ENCODE results near the gene SYTL3.
"Not testable (repeated sequence)": the region's sequence is repeated elsewhere in the genome, so short reads cannot be mapped to it uniquely, and the experiment has no call there.

The SYTL3 gene

DNA sequence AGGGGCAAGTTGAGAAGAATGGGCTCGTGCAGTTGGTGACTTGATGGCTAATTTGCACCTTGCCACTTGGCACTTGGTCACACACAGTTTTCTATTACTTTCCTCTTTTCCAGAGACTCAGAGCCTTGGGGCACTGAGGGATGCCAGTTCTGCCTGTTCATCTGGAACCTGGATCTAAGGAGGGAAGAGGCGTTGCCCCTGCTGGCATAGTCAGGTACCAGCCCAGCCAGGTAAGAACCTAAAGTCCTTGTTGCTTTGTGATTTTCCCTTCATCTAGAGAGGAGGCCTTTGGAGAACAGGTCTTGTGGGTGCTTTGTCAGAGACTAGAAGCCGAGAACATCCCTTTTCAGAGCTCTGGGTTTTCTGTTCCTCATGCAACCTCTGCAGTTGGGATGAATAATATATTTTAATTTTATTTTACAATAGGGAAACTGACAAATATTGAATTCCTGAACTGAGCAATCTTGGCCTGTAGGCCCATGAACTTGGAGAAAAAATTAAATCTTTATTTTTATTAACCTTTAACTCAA, 11.4 kb downstream of the SYTL3 start:
- no peak for DNase-seq (ENCODE audit: low read depth in 4 of 4, low spot score in 1 of 4)

DNA sequence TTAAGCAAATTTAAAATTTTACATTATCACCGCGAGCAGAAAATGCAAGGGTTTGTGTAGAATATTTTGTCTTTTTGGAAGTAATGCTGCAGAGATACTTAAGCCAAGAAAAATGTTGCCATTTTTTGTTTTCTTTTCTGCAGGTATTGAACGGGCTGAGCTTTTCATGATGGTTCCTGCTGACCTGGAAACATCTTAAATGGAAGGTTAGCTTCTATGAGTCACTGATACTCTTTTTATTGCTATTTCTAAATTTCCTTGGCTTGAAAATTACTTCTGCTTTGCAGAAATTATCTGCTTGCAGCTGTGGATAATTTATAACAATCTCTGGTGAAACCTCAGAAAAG, 12.7 kb downstream of the SYTL3 start:
- no peak for DNase-seq (ENCODE audit: low read depth in 4 of 4, low spot score in 1 of 4)

DNA sequence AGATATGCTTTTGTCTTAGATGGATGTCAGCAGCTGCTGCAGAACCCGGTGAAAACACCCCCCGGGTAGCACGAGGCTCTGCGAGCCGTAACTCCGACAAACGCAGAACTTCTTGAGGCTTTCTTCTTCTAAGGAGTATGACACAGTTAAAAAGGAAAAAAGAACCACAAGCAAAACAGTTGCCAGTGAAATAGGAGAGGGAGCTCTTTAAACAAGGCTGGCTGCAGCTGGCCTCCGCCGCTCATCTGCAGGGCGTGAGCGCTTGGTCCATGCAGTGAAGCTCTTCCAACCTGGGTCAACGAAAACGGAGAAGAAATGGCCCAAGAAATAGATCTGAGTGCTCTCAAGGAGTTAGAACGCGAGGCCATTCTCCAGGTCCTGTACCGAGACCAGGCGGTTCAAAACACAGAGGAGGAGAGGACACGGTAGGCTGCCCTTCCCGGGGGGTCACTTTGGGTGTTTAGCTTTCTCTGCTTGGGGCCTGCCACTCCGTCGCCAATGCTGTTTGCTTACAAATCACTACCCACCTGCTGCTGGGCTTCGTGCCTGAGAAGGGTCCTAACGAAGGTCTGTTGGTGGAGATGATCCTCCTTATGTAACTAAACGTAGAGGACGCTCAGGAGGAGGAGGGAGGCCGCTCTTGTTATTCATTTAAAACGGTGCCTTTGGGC, 13.2 kb downstream of the SYTL3 start:
- no peak for DNase-seq (ENCODE audit: low read depth in 4 of 4, low spot score in 1 of 4)

DNA sequence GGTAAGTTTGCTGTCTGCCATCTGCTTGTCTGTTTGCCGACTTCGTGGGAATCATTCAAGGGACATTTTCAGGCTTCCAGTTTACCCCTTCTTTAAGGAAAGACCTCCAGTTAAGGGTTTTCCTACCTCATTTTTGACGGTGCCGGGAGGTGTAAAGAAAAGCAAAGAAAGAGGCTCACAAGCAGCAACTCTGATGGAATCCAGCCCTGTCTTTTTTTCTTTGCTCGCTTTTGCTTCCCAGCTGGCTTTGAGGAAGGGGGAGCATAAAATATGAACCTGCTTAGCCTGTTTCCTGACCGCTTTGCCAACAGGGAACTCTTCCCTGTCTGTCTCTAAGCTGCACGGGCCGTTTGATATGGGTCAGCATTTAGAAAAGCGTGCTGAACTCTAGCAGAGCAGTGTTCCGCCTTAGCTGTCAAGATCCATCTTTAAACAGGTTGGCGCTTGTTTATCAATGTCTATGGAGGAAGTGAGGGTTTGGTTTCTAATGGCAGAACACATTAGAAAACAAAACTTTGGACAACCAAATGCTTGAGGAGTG, 13.8 kb downstream of the SYTL3 start:
- no peak for DNase-seq (ENCODE audit: low read depth in 4 of 4, low spot score in 1 of 4)

DNA sequence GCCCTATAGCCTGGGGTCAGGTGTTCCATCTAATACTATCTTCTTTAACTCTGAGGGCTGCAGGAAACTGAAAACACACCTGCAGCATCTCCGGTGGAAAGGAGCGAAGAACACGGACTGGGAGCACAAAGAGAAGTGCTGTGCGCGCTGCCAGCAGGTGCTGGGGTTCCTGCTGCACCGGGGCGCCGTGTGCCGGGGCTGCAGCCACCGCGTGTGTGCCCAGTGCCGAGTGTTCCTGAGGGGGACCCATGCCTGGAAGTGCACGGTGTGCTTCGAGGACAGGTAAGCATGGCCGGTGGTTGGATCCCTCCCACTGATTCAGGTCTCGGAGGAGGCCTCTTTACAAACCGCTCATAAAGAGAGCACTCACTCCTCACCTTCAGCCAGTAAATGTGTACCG, 15.5 kb downstream of the SYTL3 start:
- no peak for DNase-seq (ENCODE audit: low read depth in 4 of 4, low spot score in 1 of 4)

DNA sequence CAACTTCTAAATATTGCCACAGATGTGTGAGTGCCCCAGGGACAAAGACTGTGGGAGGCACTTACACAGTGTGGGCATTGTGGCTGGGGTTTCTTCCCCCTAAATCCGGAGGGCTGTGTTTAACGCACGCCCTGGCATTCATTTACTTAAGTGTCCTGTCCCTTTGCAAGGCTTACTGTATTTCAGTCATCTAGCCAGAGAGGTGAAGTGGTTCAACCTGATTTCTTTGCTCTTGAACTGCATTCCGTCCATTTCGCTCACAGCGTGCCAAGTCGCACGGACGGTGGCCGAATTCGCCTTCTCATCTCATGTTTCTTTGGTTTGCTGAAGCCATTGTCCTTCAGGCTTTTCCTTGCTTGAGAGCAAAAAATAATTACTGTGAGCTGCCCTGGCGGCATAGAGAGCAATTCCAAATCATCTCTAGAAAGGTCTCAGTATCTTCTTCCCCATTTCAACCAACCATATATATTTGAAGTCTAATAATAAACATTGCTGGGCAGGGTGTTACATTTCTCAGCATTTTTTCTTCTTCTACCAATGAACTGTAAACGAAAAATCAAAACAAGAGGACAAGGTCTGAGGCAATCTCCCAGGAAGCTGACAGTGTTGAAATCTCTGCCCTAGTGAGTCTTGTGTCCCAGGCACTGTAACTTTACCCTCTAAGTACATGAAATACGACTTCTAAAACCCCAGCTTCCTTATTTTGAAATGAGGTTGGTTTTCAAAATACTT, 16.9 kb downstream of the SYTL3 start:
- DNase-seq (ENCODE audit: low read depth in 4 of 4, low spot score in 1 of 4): no peak

DNA sequence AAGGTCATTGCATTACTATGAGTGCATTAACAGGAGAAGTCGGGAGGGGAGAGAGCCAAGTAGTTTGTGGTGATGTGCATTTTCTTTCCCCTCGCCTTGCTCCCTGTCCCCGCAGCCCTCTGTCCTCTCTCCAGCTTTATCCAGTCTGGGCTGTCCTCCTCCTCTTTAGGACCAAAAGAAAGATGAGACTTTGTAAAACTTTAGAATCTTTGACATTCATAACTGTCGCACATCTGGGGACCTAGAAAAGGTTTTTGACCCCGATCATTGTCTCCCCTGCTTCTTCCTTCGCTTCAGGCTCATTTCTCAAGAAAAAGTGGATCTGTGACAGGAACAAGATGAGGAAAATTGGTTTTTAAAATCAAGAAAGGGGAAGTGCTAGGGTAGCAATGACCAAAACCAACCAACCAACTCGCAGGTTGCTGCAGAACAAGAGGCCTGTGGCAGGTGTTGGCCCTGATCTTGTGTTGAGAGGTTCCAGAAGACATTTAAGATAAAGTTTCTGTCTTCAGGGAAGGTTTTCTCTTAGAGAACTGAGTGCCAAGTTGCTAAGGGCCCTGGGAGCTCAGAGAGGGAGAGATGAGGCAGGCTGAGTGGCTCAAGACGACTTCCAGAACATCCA, 17.6 kb downstream of the SYTL3 start:
- no peak for DNase-seq (ENCODE audit: low read depth in 4 of 4, low spot score in 1 of 4)

DNA sequence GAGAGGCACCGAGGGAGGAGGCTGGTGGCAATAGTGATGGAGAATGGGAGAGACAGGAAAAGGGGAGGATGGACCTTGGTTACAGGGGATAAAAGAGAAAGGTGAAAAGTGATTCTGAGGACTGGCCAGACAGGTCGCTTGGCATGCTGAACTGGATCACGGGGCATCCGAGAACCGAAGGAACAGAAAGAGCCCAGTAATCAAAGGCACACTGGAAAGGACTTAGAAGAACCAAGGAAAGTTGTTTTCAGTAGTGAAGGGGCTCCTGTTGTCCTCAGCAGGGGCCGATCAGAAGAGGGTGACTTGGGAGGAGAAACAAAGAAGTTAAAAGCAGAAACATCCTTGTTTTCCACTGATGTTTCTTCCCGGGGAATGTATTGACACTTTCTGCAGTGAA, 18.9 kb downstream of the SYTL3 start:
- no peak for DNase-seq (ENCODE audit: low read depth in 4 of 4, low spot score in 1 of 4)

DNA sequence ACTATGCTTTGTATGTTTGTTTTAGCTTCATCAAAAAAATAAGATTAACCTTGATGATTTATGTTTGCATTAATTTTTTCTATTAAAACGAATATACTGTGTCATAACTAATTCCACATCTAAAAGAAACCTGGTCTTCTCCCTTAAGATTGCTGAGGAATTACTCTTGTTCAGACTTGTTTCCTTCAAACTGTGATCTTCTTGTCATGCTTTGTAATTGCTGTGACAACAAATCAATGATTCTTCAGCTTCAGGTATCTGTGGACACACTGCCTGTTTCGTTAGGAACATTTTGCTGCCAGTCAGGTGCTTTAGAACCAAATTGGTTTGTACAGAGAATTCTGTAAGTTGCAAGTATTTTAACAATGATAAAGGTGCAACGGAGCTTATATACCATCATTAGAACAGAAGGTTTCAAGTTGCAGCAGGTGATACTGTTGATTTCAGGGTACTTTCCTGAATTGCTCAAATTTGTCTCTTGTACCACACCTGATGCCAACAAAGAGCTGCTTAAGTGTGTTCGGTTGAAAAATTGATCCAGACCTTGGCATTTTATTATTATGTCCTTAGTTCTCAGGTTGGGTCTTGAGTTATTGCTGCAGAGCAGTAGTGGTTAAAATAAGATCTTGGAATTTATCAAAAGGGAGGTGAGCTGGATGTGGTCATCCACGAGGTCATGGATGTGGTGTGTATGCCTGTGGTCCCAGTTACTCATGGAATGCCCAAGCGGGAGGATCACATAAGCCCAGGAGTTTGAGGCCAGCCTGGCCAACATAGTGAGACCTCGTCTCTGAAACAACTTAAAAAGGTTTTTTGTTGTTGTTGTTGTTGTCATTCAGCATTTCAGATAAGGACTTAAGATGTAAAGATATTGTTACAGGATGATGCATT, 19.5 kb downstream of the SYTL3 start:
- DNase-seq (ENCODE audit: low read depth in 4 of 4, low spot score in 1 of 4): no peak

DNA sequence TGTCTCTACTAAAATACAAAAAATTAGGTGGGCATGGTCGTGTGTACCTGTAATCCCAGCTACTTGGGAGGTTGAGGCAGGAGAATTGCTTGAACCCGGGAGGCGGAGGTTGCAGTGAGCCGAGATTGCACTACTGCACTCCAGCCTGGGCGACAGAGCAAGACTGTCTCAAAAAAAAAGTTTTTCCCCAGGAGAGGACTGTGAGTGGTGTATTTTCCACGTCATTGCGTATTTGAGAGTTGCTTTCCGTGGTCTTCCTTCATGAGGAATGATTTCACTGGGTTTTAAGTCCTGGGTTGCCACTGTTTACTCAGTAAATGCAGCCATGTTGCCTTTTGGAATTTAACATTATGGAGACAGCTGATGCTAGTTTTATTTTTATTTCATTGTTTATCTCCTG, 22.3 kb downstream of the SYTL3 start:
- not testable (repeated sequence) for DNase-seq (ENCODE audit: low read depth in 4 of 4, low spot score in 1 of 4)

DNA sequence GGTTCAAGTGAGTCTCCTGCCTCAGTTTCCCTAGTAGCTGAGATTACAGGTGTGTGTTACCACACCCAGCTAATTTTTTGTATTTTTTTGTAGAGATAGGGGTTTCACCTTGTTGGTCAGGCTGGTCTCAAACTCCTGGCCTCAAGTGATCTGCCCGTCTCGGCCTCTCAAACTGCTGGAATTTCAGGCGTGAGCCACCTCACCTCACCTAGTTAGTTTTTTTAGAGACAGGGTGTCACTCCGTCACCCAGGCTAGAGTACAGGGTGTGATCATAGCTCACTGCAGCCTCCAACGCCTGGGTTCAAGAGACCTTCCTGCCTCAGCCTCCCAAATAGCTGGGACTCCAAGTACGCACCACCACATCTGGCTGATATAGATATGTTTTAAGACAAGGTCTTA, 22.9 kb downstream of the SYTL3 start:
- DNase-seq (ENCODE audit: low read depth in 4 of 4, low spot score in 1 of 4): no peak

DNA sequence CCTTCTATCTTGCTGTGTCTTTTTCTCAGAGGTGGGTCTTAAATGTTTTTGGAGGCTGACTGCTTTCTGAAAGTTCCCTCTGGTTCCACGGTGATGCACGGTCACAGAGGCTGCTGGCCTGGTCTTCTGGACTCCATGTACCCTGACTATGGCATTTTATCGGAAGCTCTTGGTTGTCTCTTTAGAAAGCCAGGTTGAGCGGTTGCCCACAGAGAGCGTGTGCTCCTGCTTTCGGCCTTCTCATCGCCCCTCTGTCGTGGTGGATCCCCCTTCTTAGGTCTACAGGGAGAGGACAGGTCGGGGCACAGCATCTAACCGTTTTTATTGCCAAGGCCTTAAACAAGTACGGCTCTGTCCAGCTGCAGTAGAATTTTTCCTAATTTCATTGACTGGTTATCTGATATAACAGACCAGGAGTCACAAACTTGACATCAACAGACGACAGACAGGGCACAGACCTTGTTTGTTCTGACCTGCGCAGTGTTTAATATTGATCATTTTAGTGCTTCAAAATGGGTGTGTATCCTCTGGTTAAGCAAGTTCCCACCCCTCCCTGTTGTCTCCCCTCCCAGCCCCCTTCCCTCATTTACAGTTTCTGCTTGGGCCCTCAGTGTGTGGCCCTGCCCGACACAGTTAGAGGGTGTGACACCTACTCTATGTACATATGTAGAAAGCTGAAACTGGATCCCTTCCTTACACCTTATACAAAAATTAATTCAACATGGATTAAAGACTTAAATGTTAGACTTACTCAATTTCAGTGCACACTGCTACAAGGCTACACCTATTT, 24.7 kb downstream of the SYTL3 start:
- DNase-seq (ENCODE audit: low read depth in 4 of 4, low spot score in 1 of 4): no peak

DNA sequence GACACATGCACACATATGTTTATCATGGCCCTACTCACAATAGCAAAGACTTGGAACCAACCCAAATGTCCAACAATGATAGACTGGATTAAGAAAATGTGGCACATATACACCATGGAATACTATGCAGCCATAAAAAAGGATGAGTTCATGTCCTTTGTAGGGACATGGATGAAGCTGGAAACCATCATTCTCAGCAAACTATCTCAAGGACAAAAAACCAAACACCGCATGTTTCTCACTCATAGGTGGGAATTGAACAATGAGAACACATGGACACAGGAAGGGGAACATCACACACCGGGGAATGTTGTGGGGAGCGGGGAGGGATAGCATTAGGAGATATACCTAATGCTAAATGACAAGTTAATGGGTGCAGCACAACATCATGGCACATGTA, 27.2 kb downstream of the SYTL3 start:
- DNase-seq (ENCODE audit: low read depth in 4 of 4, low spot score in 1 of 4): not testable (repeated sequence)

DNA sequence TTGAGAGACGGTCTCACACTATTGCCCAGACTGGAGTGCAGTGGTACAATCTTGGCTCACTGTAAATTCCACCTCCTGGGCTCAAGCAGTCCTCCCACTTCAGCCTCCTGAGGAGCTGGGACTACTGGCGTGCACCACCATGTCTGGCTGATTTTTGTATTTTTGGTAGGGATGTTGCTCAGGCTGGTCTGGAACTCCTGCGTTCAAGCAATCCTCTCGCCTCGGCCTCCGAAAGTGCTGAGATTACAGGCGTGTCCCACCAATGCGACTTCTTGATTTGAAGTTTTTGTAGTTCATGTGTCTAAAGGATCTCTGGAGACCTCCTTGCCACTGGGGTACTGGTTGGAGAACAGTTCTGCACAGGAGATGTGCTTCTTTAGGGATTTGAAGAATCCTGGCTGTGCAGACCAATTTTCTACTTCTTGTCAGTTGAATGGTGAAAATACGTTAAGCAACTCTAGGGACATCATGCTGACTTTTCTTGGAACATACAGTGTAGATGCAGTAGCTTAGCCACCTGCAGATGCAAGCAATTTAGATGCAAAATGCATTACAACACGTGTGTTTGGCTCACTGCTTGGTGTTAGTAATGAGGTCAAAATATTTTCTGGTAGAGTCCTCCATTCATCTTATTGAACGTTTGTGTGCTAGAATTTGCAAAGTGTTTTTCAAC, 28.2 kb downstream of the SYTL3 start:
- no peak for DNase-seq (ENCODE audit: low read depth in 4 of 4, low spot score in 1 of 4)

DNA sequence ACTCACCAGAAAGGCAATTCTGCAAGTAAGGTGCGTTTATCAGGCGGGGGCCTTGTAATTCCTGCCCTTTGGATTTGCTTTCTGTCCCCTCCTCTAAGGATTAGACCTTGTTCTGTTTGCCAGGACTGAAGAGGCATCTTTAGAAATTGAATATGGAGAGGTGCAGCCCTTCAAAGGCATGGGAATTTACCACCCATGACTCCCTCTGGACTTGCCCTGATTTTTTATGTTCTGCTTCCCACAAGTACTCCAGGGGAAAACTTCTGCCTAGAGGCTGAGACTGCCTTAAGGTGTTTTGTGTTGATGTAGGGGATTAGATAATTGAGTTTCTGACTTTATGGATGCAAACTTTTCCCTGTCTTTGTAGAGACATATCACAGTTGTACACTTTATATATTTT, 30.2 kb downstream of the SYTL3 start:
- DNase-seq (ENCODE audit: low read depth in 4 of 4, low spot score in 1 of 4): no peak

DNA sequence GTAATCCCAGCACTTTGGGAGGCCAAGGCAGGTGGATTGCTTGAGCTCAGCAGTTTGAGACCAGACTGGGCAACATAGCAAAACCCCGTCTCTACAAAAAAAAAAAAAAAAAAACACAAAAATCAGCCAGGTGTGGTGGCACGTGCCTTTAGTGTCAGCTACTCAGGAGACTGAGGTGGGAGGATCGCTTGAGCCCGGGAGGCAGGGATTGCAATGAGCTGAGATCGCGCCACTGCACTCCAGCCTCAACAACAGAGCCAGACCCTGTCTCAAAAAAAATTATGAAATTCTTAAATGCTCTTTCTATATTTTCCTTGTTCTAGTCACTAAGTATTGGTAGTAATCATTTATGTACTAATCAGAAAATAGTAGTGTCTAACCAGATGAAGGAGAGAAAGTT, 30.6 kb downstream of the SYTL3 start:
- no peak for DNase-seq (ENCODE audit: low read depth in 4 of 4, low spot score in 1 of 4)

DNA sequence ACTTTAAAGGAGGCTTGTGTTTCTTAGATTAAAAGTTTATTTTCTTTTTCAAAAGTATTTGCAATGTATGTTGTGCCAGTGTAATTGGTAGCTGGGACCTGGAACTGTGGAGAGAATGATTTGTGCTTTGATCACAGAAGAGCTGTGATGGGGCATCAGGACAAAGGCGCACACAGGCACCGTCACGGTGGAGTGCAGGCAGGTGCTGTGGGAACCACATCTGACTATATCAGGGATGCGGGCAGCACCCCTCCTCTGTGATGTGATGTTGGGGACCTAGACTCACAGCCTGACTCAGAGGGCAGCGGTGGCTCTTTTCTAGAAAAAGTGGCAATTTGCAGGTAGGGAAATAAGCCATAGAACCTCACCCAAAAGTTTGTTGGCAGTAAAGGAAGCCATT, 34.5 kb downstream of the SYTL3 start:
- DNase-seq (ENCODE audit: low read depth in 4 of 4, low spot score in 1 of 4): no peak

DNA sequence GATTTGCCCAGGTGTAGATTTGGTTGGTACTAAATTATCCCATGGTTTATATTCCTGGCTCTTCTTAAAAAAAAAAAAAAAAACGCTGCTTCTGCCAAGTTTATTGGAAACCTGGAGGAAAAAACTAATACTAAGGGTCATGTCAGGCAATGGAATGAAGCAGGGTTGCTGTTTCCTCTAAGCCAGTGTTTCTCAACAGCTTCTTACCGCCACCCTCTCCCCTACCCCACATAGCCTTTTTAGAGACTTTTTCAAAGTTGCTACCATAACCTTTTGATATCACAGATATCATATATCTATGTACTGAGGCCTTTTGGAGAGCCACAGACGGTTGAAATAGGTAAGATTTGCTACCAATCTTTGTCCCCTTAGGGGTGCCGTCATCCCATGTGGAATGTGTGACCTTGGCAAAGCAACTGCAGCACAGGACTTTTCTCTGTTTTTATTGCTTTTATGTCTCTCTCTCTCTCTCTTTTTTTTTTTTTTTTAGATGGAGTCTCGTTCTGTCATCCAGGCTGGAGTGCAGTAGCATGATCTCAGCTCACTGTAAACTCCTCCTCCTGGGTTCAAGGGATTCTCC, 35.0 kb downstream of the SYTL3 start:
- DNase-seq (ENCODE audit: low read depth in 4 of 4, low spot score in 1 of 4): no peak

DNA sequence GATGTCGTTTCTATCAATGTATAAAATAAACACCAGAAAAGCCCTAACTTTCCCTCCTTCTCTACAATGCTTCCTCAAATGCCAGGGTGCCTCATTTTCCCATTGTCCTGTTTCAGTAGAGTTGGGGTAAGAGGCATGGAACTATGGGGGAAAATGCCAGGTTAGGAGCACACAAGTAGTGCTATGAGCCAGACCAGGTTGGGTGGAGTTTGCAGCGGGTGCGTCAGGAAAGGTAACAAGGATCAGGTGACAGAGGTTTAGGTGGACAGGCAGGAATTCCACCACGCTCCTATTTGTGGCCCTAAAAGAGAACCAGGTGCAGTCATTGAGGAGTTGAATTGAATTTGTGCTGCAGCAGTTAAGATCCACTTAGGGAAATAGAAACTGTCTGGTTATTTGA, 36.5 kb downstream of the SYTL3 start:
- no peak for DNase-seq (ENCODE audit: low read depth in 4 of 4, low spot score in 1 of 4)

Data from stimulated activated CD4-positive, alpha-beta T cell treated with anti-CD3 and anti-CD28 coated beads, Interleukin-1b, Interleukin-23, amount 100 ng/mL, for 24 hours (primary cell).